HL-60 (cell line): ENCODE measurements around the gene RAG1.

Source experiments
- DNase-seq, 2 experiments: peaks; one replicate each; pipeline ENCODE4 v3.0.0-alpha.2; 2010 to 2020; ENCODE audit warnings: low read depth in 1 of 2, low spot score in 1 of 2
- H3K27ac ChIP-seq: fragments of 250-450 bp; sonication (Bioruptor Pico); replicated peaks from 2 replicates; pipeline ENCODE4 v1.5.1; 2020; ENCODE audit warnings: mild to moderate bottlenecking, moderate library complexity
- H3K27me3 ChIP-seq: fragments of 250-450 bp; sonication (Bioruptor Pico); 2 replicates; pipeline ENCODE4 v1.5.1; 2021; ENCODE audit warnings: mild to moderate bottlenecking, moderate library complexity; ENCODE audit not compliant: insufficient read depth, poor library complexity, severe bottlenecking
- H3K4me3 ChIP-seq: replicated peaks from 2 replicates; pipeline ENCODE4 v1.5.1; 2011; ENCODE audit warnings: mild to moderate bottlenecking, control low read depth, low read length; ENCODE audit not compliant: insufficient read depth
- GABPA ChIP-seq: IDR thresholded peaks from 2 replicates; pipeline ENCODE4 v1.6.1; 2012; ENCODE audit warnings: low read depth
- POLR2AphosphoS5 ChIP-seq: IDR thresholded peaks from 2 replicates; pipeline ENCODE4 v1.6.1; 2012; ENCODE audit warnings: low read depth
- SPI1 ChIP-seq: IDR thresholded peaks from 2 replicates; pipeline ENCODE4 v1.6.1; 2012; ENCODE audit warnings: low read depth, mild to moderate bottlenecking, borderline replicate concordance
- TF ChIP-seq, protein P1 (sequence below): IDR thresholded peaks from one replicate; pipeline ENCODE4 v1.5.1; 2011; ENCODE audit warnings: low read length, control low read depth, inconsistent platforms; ENCODE audit not compliant: insufficient read depth
- TF ChIP-seq, protein P2 (sequence below): IDR thresholded peaks from 2 replicates; pipeline ENCODE4 v1.6.1; 2012; ENCODE audit warnings: low read depth; ENCODE audit not compliant: insufficient replicate concordance

Gene RAG1

DNA sequence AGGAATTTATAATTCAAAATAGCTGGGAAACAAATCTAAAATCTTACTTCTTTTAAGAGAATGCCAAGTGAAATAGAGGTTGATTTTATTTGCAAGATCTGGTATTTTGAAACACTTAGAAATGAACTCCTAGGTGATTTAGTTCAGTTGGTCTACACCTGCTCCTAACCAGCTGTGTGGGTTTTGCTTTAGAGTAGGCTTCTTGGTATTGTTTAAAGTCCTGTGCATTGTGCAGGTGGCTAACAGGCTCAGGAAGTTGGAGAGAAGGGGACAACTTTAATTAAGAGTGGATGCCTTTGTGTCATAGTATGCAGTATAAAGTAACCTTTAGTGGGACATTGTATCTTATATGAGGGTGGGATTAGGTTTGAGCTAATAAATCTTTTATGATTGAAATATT lies 34.3 kb downstream of the RAG1 start:
- DNase-seq = no peak
- TF ChIP-seq, protein P1, sequence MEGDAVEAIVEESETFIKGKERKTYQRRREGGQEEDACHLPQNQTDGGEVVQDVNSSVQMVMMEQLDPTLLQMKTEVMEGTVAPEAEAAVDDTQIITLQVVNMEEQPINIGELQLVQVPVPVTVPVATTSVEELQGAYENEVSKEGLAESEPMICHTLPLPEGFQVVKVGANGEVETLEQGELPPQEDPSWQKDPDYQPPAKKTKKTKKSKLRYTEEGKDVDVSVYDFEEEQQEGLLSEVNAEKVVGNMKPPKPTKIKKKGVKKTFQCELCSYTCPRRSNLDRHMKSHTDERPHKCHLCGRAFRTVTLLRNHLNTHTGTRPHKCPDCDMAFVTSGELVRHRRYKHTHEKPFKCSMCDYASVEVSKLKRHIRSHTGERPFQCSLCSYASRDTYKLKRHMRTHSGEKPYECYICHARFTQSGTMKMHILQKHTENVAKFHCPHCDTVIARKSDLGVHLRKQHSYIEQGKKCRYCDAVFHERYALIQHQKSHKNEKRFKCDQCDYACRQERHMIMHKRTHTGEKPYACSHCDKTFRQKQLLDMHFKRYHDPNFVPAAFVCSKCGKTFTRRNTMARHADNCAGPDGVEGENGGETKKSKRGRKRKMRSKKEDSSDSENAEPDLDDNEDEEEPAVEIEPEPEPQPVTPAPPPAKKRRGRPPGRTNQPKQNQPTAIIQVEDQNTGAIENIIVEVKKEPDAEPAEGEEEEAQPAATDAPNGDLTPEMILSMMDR = no peak
- TF ChIP-seq POLR2AphosphoS5 (no peak), SPI1 (no peak), GABPA (no peak)
- TF ChIP-seq, protein P2, sequence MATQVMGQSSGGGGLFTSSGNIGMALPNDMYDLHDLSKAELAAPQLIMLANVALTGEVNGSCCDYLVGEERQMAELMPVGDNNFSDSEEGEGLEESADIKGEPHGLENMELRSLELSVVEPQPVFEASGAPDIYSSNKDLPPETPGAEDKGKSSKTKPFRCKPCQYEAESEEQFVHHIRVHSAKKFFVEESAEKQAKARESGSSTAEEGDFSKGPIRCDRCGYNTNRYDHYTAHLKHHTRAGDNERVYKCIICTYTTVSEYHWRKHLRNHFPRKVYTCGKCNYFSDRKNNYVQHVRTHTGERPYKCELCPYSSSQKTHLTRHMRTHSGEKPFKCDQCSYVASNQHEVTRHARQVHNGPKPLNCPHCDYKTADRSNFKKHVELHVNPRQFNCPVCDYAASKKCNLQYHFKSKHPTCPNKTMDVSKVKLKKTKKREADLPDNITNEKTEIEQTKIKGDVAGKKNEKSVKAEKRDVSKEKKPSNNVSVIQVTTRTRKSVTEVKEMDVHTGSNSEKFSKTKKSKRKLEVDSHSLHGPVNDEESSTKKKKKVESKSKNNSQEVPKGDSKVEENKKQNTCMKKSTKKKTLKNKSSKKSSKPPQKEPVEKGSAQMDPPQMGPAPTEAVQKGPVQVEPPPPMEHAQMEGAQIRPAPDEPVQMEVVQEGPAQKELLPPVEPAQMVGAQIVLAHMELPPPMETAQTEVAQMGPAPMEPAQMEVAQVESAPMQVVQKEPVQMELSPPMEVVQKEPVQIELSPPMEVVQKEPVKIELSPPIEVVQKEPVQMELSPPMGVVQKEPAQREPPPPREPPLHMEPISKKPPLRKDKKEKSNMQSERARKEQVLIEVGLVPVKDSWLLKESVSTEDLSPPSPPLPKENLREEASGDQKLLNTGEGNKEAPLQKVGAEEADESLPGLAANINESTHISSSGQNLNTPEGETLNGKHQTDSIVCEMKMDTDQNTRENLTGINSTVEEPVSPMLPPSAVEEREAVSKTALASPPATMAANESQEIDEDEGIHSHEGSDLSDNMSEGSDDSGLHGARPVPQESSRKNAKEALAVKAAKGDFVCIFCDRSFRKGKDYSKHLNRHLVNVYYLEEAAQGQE = no peak
- peak overlapping the region; percentile 53; the same call in 1 of the 2 replicates for H3K27ac ChIP-seq
- H3K4me3 ChIP-seq = no peak overlapping the region
- no peaks in the 10 kb centered on the region for H3K27me3 ChIP-seq

- Histone ChIP-seq H3K4me3 (no peak overlapping the region), H3K27ac (no peak overlapping the region), H3K27me3 (no peaks in the 10 kb centered on the region)
- TF ChIP-seq POLR2AphosphoS5 (no peak), GABPA (no peak), SPI1 (no peak)
- TF ChIP-seq, protein P1 = no peak
- TF ChIP-seq, protein P2 = no peak
- no peak for DNase-seq
Measured at GRCh38 chr11:36605221-36606216, 37.7 kb downstream of the RAG1 start.

DNA sequence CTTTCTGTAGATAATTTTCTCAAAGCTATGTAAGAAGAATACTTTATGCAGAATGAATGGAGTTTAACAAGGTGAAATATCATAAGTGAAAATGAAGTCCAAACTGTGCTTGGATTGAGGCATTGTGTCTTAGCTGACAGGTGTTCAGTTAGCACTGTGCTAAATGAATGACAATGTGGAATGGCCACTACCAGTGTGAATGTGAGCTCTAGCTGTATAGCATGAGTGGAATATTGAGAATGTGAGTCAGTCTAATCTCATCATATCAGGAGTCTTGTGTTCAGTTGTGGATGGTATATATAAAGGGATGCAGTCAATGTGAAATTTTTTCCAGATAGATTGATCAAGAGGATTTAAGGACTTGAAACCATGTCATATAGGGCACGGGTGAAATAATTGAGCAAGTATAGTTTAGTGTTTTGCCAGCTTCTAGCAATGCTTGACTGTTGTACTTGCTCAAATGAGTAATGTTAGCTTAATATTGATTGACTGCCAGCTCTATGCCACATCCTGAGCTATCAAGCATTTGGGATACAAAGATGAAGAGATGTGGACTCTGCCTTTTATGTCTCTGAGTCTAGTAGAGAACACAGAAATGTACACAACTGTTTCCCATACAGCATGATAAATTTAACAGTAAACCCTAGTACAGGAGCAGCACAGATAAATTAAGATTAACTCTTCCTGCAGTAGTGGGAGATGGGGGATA lies 40.8 kb downstream of the RAG1 start:
- H3K4me3 ChIP-seq = no peak overlapping the region
- H3K27me3 ChIP-seq = no peaks in the 10 kb centered on the region
- TF ChIP-seq GABPA (no peak), POLR2AphosphoS5 (no peak), SPI1 (no peak)
- TF ChIP-seq, protein P1 = no peak
- TF ChIP-seq, protein P2 = no peak
- no peak for DNase-seq
- H3K27ac ChIP-seq = no peak overlapping the region
